Endothelial cell of umbilical vein (primary cell): ENCODE results near the gene CPNE6. TPM values are rescaled to one million over a fixed set of nuclear protein-coding genes. Genes with fewer than 3 reads are reported as not detected.

Source experiments
- BruUV-seq: library from RNA; stranded (reverse); fragments of 400-500 nt; replicated peaks from 2 replicates; lab custom pipeline; 2021; lab: Mats Ljungman, UMichigan
- CTCF ChIA-PET: fragments of 300-600, 350-600 bp; sonication (Branson Sonifier 250); formaldehyde crosslinking; loops from one replicate; lab custom pipeline; 2021; ENCODE audit warnings: antibody characterized with exemption, inconsistent platforms; lab: Charles Lee
- POLR2A ChIA-PET: fragments of 300-600, 350-600 bp; sonication (Branson Sonifier 250); formaldehyde crosslinking; loops from one replicate; lab custom pipeline; 2021; ENCODE audit warnings: antibody characterized with exemption, inconsistent platforms; lab: Charles Lee
- DNase-seq: peaks from one replicate; pipeline ENCODE4 v3.0.0-alpha.2; 2011; ENCODE audit warnings: low read depth, low spot score
- FAIRE-seq: peaks from 2 replicates; lab custom pipeline; 2011; peaks lifted over from hg19 to GRCh38; lab: Jason Lieb, UNC
- H2AFZ ChIP-seq: 2 replicates; pipeline ENCODE4 v1.6.0; 2012; ENCODE audit warnings: low read depth, low read length, control low read depth, inconsistent platforms
- H3K27ac ChIP-seq: 2 replicates; pipeline ENCODE4 v1.5.1; 2011; ENCODE audit warnings: low read depth, mild to moderate bottlenecking, control low read depth, low read length, moderate library complexity; ENCODE audit not compliant: insufficient read depth
- H3K27me3 ChIP-seq, 2 experiments: 2 replicates each; pipeline versions ENCODE4 v1.6.0 to v1.6.1; 2011; ENCODE audit warnings: low read length in 2 of 2, mixed read lengths in 1 of 2; ENCODE audit not compliant: control insufficient read depth in 2 of 2, insufficient read depth in 2 of 2
- H3K36me3 ChIP-seq, 2 experiments: 2 replicates in 1 of 2; 3 replicates in 1 of 2; pipeline ENCODE4 v1.5.1; 2011; ENCODE audit warnings: low read length in 2 of 2, mild to moderate bottlenecking in 1 of 2, moderate library complexity in 1 of 2; ENCODE audit not compliant: control insufficient read depth in 2 of 2, insufficient read depth in 2 of 2; ENCODE audit errors: extremely low read depth in 1 of 2
- H3K4me1 ChIP-seq: 3 replicates; pipeline ENCODE4 v1.5.1; 2011; ENCODE audit warnings: mild to moderate bottlenecking, low read length; ENCODE audit not compliant: control insufficient read depth, insufficient read depth; ENCODE audit errors: extremely low read depth
- H3K4me2 ChIP-seq: 2 replicates; pipeline ENCODE4 v1.6.1; 2011; ENCODE audit warnings: low read length, control low read depth, mixed read lengths; ENCODE audit not compliant: insufficient read depth
- H3K4me3 ChIP-seq, 3 experiments: fragments of 200-600 bp in 1 of 3; sonication (generic), shearing (Covaris generic) in 1 of 3; replicated peaks in 1 of 3; 2 replicates each; pipeline ENCODE4 v1.5.1; 2011 to 2016; ENCODE audit warnings: control low read depth in 3 of 3, low read length in 3 of 3, mild to moderate bottlenecking in 2 of 3, inconsistent platforms in 1 of 3, low read depth in 1 of 3, moderate library complexity in 1 of 3; ENCODE audit not compliant: insufficient read depth in 1 of 3
- H3K79me2 ChIP-seq: 2 replicates; pipeline ENCODE4 v1.6.0; 2012; ENCODE audit warnings: low read length, inconsistent platforms; ENCODE audit not compliant: control insufficient read depth, insufficient read depth
- H3K9ac ChIP-seq: replicated peaks from 2 replicates; pipeline ENCODE3; 2011; ENCODE audit warnings: low read length, control low read depth; ENCODE audit not compliant: insufficient read depth; ENCODE audit errors: extremely low read depth
- H3K9me1 ChIP-seq: replicated peaks from 3 replicates; pipeline ENCODE4 v1.6.0; 2011; ENCODE audit warnings: mild to moderate bottlenecking, low read length; ENCODE audit not compliant: control insufficient read depth, insufficient read depth; ENCODE audit errors: extremely low read depth
- H3K9me3 ChIP-seq: replicated peaks from 2 replicates; pipeline ENCODE4 v1.5.1; 2012; ENCODE audit warnings: low read length, inconsistent platforms; ENCODE audit not compliant: control insufficient read depth, insufficient read depth
- H4K20me1 ChIP-seq: replicated peaks from 2 replicates; pipeline ENCODE3; 2011; ENCODE audit warnings: mild to moderate bottlenecking, low read length; ENCODE audit not compliant: control insufficient read depth, insufficient read depth; ENCODE audit errors: extremely low read depth
- CTCF ChIP-seq, 2 donors: IDR thresholded peaks; 1 replicate in 1 of 2; 2 replicates in 1 of 2; pipeline ENCODE4 v1.5.1; 2011; ENCODE audit warnings: low read length in 2 of 2, mild to moderate bottlenecking in 2 of 2, moderate library complexity in 2 of 2, control low read depth in 1 of 2, inconsistent platforms in 1 of 2, low read depth in 1 of 2; ENCODE audit not compliant: insufficient read depth in 1 of 2; ENCODE audit errors: extremely low read depth in 1 of 2
- EZH2 ChIP-seq: IDR thresholded peaks from 2 replicates; pipeline ENCODE4 v1.6.1; 2012; ENCODE audit warnings: borderline replicate concordance, low read depth, mild to moderate bottlenecking, moderate library complexity, low read length, inconsistent platforms; ENCODE audit not compliant: severe bottlenecking
- FOS ChIP-seq: IDR thresholded peaks from 2 replicates; pipeline ENCODE4 v1.6.1; 2011; ENCODE audit warnings: mild to moderate bottlenecking, low read length, moderate library complexity, borderline replicate concordance; ENCODE audit not compliant: insufficient read depth
- GATA2 ChIP-seq: IDR thresholded peaks from 2 replicates; pipeline ENCODE4 v1.7.0; 2011; ENCODE audit warnings: low read depth, mild to moderate bottlenecking, moderate library complexity, mixed read lengths, low read length; ENCODE audit not compliant: insufficient read length, insufficient read depth
- JUN ChIP-seq: IDR thresholded peaks from 2 replicates; pipeline ENCODE4 v1.6.1; 2011; ENCODE audit warnings: borderline replicate concordance, low read depth; ENCODE audit not compliant: insufficient read length, insufficient read depth
- MAX ChIP-seq: IDR thresholded peaks from 2 replicates; pipeline ENCODE4 v1.6.1; 2011; ENCODE audit not compliant: insufficient read depth, insufficient read length
- MYC ChIP-seq: IDR thresholded peaks from one replicate; pipeline ENCODE4 v1.6.1; 2011; ENCODE audit warnings: mild to moderate bottlenecking, low read depth, low read length
- POLR2A ChIP-seq: IDR thresholded peaks from 2 replicates; pipeline ENCODE4 v1.6.1; 2012; ENCODE audit warnings: low read depth, mild to moderate bottlenecking, control low read depth, low read length
- POLR2AphosphoS5 ChIP-seq: IDR thresholded peaks from 2 replicates; pipeline ENCODE4 v1.6.1; 2012; ENCODE audit warnings: low read depth, mild to moderate bottlenecking, control low read depth, low read length, moderate library complexity; ENCODE audit not compliant: insufficient read depth
- dilution Hi-C: fragments of 300-500 bp; cut with MboI; formaldehyde crosslinking; loops from one replicate; pipeline ENCODE4 v1.15.0; 2019; ENCODE audit warnings: low sequenced_read_pairs; ENCODE audit not compliant: extremely low pct_ligation_motif_present
- intact Hi-C: fragments of 100-400 bp; cut with micrococcal nuclease; formaldehyde crosslinking; loops from one replicate; pipeline ENCODE4 v1.10.0; 2022
- polyA plus RNA-seq, 4 experiments: library from polyadenylated mRNA; depleted of rRNA in 3 of 4; stranded (reverse) in 3 of 4; unstranded in 1 of 4; fragments of >200 nt; gene quantifications; 2 replicates each; pipeline versions ENCODE4 v1.2.1 to v1.2.3, GENCODE V29; 2011 to 2012; ENCODE audit warnings: missing spikeins in 1 of 4
- total RNA-seq: library from RNA; stranded (reverse); gene quantifications from 2 replicates; pipeline ENCODE4 v1.2.3, GENCODE V29; 2021

The CPNE6 gene
- total and polyA plus RNA-seq, 2 donors (not counting 3 experiments of a cell fraction or from before 2014, with no cell fraction given), result not detected

DNA sequence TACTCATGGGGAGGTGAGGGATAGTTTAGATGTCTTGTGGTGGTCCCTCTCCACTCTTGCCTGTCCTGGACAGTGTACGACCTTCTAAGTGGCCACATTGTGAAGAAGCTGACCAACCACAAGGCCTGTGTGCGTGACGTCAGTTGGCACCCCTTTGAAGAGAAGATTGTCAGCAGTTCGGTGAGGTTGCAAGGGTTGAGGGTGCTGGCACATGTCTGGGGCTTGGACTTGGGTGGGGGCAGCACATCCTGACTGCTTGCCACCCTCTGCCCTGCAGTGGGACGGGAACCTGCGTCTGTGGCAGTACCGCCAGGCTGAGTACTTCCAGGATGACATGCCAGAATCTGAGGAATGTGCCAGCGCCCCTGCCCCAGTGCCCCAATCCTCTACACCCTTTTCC lies 51.5 kb downstream of the CPNE6 start:
- H3K4me3 ChIP-seq, result no peak overlapping the region
- DNase-seq (no peak), FAIRE-seq (no peak)
- H3K9ac ChIP-seq, result no peak overlapping the region
- dilution Hi-C loops, result no loop called here
- H2AFZ ChIP-seq, result no peak overlapping the region
- H3K36me3 ChIP-seq, result peaks cover 11 to 35% of the 10 kb centered on the region in 2 experiments
- H3K9me1 ChIP-seq, result no peaks in the 10 kb centered on the region
- H3K4me1 ChIP-seq, result no peaks in the 10 kb centered on the region
- no peaks in the 10 kb centered on the region for H3K27me3 ChIP-seq
- TF ChIP-seq JUN, result no peak
- TF ChIP-seq CTCF (IDR thresholded peaks at IDR 0.05; ENCODE audit: extremely low read depth in 1 of 2, insufficient read depth in 1 of 2, low read depth in 1 of 2, low read length in 2 of 2), result no peak
- no peak for TF ChIP-seq EZH2
- TF ChIP-seq FOS, result no peak
- no peak for TF ChIP-seq POLR2A
- TF ChIP-seq POLR2AphosphoS5, result no peak
- no peak for TF ChIP-seq MYC
- no peak for TF ChIP-seq MAX
- no peak for TF ChIP-seq GATA2
- intact Hi-C loops, result no loop called here
- POLR2A ChIA-PET, result no interaction called here
- no TSS peak for BruUV-seq
- no peaks in the 10 kb centered on the region for H3K79me2 ChIP-seq
- H3K27ac ChIP-seq, result no peak overlapping the region
- no peaks in the 10 kb centered on the region for H4K20me1 ChIP-seq
- CTCF ChIA-PET, result interaction anchor here (0.6 to 1.3 kb wide), 2 partner anchors 38 to 64 kb away, joined by 3 read pairs; partner anchors contain the start of gene IRF9
- no peaks in the 10 kb centered on the region for H3K9me3 ChIP-seq
- no peak overlapping the region for H3K4me2 ChIP-seq
